Muscle layer of duodenum (tissue), 2 donors: ENCODE measurements around the gene CDK14.

Source experiments
- H3K27ac ChIP-seq: one replicate; pipeline ENCODE4 v1.7.0; 2013; ENCODE audit warnings: mild to moderate bottlenecking, low read length
- H3K27me3 ChIP-seq: one replicate; pipeline ENCODE4 v1.7.0; 2013; ENCODE audit warnings: low read depth, mild to moderate bottlenecking, control low read depth, low read length
- H3K36me3 ChIP-seq, 2 donors: one replicate each; pipeline ENCODE4 v1.7.0; 2013; ENCODE audit warnings: low read length in 2 of 2, control low read depth in 1 of 2, mild to moderate bottlenecking in 1 of 2; ENCODE audit not compliant: insufficient read depth in 2 of 2, control insufficient read depth in 1 of 2
- H3K4me1 ChIP-seq, 2 donors: one replicate each; pipeline ENCODE4 v1.7.0; 2013; ENCODE audit warnings: low read length in 2 of 2, mild to moderate bottlenecking in 2 of 2, control low read depth in 1 of 2, moderate library complexity in 1 of 2; ENCODE audit not compliant: insufficient read depth in 2 of 2, control insufficient read depth in 1 of 2
- H3K4me3 ChIP-seq, 2 donors: one replicate each; pipeline ENCODE4 v1.7.0; 2013; ENCODE audit warnings: low read length in 2 of 2, low read depth in 1 of 2, mild to moderate bottlenecking in 1 of 2
- H3K9me3 ChIP-seq, 2 donors: one replicate each; pipeline ENCODE4 v1.7.0; 2013; ENCODE audit warnings: low read length in 2 of 2, control low read depth in 1 of 2, mild to moderate bottlenecking in 1 of 2; ENCODE audit not compliant: control insufficient read depth in 1 of 2
- donor health status: healthy.

Gene CDK14

GRCh38 chr7:90889210-90889609 is 293.1 kb downstream of the CDK14 start:
- H3K4me3 ChIP-seq: no peak overlapping the region
- peaks cover 0 to 5% of the 10 kb centered on the region in 2 donors for H3K4me1 ChIP-seq
- no peaks in the 10 kb centered on the region for H3K36me3 ChIP-seq
- no peaks in the 10 kb centered on the region for H3K27me3 ChIP-seq
- no peak overlapping the region for H3K27ac ChIP-seq
- H3K9me3 ChIP-seq: no peaks in the 10 kb centered on the region

GRCh38 chr7:90889644-90890043 is 293.5 kb downstream of the CDK14 start:
- H3K27me3 ChIP-seq: no peaks in the 10 kb centered on the region
- H3K36me3 ChIP-seq: no peaks in the 10 kb centered on the region
- no peak overlapping the region for H3K4me3 ChIP-seq

DNA sequence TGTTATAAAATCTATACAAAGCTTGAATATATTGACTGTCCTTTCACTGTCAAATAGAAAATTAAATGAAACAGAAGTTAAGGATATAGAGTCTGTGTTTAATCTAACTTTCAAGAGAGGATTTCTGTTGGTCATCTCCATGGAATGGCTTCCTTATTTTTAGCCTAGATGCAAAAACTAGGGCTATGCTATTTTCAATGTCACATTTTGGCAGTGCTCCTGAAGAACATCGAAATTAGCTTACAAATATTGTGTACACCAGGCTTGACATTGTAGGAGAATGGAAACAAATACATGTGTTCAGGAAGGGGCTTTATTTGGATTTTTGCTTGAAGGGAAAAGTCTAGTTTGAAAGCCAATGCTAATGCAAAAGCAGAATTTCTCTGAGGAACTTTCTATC is 295.4 kb downstream of the CDK14 start:
- Histone ChIP-seq H3K4me3 (no peak overlapping the region), H3K36me3 (no peaks in the 10 kb centered on the region), H3K9me3 (no peaks in the 10 kb centered on the region), H3K27ac (no peak overlapping the region), H3K4me1 (peaks cover 0 to under 1% of the 10 kb centered on the region in 2 donors), H3K27me3 (no peaks in the 10 kb centered on the region)

More at GRCh38 chr7:90889644-90890043, 293.5 kb downstream of the CDK14 start:
- Histone ChIP-seq H3K9me3 (no peaks in the 10 kb centered on the region), H3K27ac (no peak overlapping the region), H3K4me1 (peaks cover 0 to 5% of the 10 kb centered on the region in 2 donors)

GRCh38 chr7:90892213-90892612 is 296.1 kb downstream of the CDK14 start:
- Histone ChIP-seq H3K36me3 (no peaks in the 10 kb centered on the region), H3K4me3 (no peak overlapping the region), H3K27ac (no peak overlapping the region), H3K9me3 (no peaks in the 10 kb centered on the region), H3K4me1 (no peaks in the 10 kb centered on the region), H3K27me3 (no peaks in the 10 kb centered on the region)

DNA sequence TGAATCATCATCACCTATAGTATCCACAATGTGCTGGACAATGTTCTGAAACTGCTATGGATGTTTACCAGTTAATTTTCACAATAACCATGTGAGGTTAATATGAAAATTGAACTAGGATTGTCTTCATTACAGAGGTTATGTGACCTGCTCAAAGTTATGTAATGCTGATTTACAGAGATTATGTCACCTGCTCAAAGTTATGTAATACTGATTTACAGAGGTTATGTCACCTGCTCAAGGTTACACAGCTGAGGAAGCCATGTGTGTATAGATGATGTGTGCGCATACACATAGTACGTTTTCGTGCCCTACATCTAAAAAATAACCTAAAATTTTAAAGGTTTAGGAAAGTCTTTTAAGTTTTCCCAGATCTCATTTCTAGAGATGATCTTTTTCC is 298.0 kb downstream of the CDK14 start:
- Histone ChIP-seq H3K36me3 (no peaks in the 10 kb centered on the region), H3K27me3 (no peaks in the 10 kb centered on the region), H3K4me1 (no peaks in the 10 kb centered on the region), H3K9me3 (no peaks in the 10 kb centered on the region), H3K4me3 (no peak overlapping the region), H3K27ac (no peak overlapping the region)

- H3K4me3 ChIP-seq: no peak overlapping the region
- no peaks in the 10 kb centered on the region for H3K27me3 ChIP-seq
- no peak overlapping the region for H3K27ac ChIP-seq
- H3K9me3 ChIP-seq: no peaks in the 10 kb centered on the region
- H3K4me1 ChIP-seq: no peaks in the 10 kb centered on the region
- no peaks in the 10 kb centered on the region for H3K36me3 ChIP-seq
Observed at GRCh38 chr7:90896458-90896857, 300.3 kb downstream of the CDK14 start.

GRCh38 chr7:90897961-90898469 is 301.9 kb downstream of the CDK14 start:
- no peak overlapping the region for H3K4me3 ChIP-seq
- H3K4me1 ChIP-seq: no peaks in the 10 kb centered on the region
- no peaks in the 10 kb centered on the region for H3K27me3 ChIP-seq
- no peaks in the 10 kb centered on the region for H3K36me3 ChIP-seq
- H3K9me3 ChIP-seq: no peaks in the 10 kb centered on the region
- H3K27ac ChIP-seq: no peak overlapping the region

DNA sequence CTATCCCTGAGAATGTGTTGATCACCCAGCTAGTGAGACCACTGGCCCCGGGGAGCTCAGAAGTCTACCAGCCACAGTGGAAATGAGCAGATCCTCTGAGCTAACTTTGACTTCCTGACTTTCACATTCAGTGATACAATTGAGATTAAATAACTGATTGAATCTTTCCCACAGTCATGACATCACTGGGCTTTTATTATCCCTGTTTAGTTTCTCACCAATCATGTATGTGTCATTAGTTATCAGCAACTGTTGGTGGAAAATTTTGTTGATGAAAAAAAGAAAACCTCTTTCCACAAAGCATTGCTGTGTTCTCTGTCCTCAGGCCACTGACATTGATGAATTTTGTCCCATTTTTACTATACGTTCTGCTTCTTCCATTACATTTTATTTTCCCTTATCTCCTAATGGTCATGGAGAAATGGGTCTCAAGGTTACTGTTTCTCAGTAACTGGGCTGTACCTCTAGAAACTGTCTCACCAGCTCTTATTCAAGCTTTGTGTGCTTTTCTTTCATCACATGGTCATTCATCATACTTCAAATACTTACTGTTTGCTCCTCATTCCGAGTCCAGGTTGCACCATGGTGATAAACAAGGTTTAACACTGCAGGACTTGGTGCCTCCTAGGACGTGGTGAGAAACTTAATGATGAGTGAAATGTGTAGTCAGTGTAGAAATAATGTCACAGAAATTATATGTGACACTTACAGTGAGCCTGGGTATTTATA is 304.7 kb downstream of the CDK14 start:
- Histone ChIP-seq H3K4me1 (no peaks in the 10 kb centered on the region), H3K27ac (no peak overlapping the region), H3K4me3 (no peak overlapping the region)

DNA sequence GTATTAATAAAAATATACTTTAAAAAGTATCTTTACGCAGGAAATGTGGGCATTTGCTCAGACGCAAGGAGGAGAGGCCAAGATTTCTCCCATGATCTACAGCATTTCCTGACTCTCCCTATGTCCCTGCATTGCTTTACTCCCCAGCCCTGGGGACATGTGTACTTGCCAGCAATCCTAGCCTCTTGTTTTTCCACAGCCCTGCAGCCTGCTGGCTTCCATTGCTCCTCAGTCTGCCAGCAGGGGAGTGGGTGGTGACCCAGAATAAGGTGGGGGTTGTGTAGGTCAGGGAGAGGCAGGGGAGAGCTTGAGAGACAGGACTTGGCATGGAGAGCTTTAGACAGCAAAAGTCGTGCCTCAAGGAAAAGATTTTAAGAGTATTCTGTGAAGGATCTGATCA is 307.7 kb downstream of the CDK14 start:
- H3K27me3 ChIP-seq: no peaks in the 10 kb centered on the region
- no peaks in the 10 kb centered on the region for H3K4me1 ChIP-seq
- no peaks in the 10 kb centered on the region for H3K9me3 ChIP-seq
- no peaks in the 10 kb centered on the region for H3K36me3 ChIP-seq
- H3K4me3 ChIP-seq: no peak overlapping the region
- H3K27ac ChIP-seq: no peak overlapping the region

More for the DNA sequence above, 304.7 kb downstream of the CDK14 start:
- Histone ChIP-seq H3K27me3 (no peaks in the 10 kb centered on the region), H3K36me3 (no peaks in the 10 kb centered on the region), H3K9me3 (no peaks in the 10 kb centered on the region)

DNA sequence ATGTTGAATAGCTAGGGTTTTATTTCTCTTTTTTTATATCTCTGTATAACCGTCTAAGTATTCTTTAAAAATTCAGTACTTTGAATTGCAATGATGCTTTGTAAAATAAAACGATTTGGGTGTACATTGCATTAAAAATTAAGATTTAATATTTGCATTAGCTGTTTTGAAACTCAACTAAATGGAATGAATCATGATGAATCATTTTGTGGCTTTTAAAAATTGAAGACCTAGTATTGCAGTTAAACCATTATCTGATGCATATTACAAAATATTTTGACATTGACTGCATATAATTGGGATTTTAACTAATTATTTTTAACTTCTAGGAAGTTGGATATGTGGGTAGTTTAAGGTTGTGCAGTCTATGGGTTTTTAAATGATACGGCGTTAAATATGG is 314.0 kb downstream of the CDK14 start:
- no peak overlapping the region for H3K27ac ChIP-seq
- H3K9me3 ChIP-seq: no peaks in the 10 kb centered on the region
- no peaks in the 10 kb centered on the region for H3K27me3 ChIP-seq
- no peaks in the 10 kb centered on the region for H3K36me3 ChIP-seq
- H3K4me3 ChIP-seq: no peak overlapping the region
- H3K4me1 ChIP-seq: no peaks in the 10 kb centered on the region

DNA sequence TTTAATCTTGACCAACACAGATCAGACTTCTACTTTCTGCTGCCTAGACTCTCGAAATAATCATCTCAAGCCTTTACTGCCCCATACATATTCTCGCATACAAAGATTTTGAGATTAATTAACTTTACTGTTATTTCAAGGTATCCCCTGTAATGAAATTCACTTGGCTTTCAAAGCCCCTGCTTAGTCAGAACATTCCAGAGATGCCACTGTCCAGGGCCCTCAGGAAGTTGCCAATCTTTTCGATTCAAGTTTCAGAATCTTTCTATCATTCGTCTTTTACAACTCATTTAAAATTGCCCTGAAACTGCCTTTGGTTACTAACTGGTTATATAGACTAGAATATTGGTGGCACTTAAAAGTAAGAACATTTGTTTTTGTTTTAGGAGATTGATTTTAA is 320.2 kb downstream of the CDK14 start:
- H3K9me3 ChIP-seq: no peaks in the 10 kb centered on the region
- H3K4me1 ChIP-seq: no peaks in the 10 kb centered on the region
- H3K4me3 ChIP-seq: no peak overlapping the region
- no peaks in the 10 kb centered on the region for H3K36me3 ChIP-seq
- no peak overlapping the region for H3K27ac ChIP-seq
- no peaks in the 10 kb centered on the region for H3K27me3 ChIP-seq

- no peak overlapping the region for H3K4me3 ChIP-seq
- H3K27ac ChIP-seq: no peak overlapping the region
- no peaks in the 10 kb centered on the region for H3K36me3 ChIP-seq
- no peaks in the 10 kb centered on the region for H3K27me3 ChIP-seq
- H3K4me1 ChIP-seq: no peaks in the 10 kb centered on the region
- H3K9me3 ChIP-seq: no peaks in the 10 kb centered on the region
Observed at GRCh38 chr7:90917539-90917938, 321.4 kb downstream of the CDK14 start.
